ENCODE measurements around the gene TSPAN15. TPM values are rescaled to one million over a fixed set of nuclear protein-coding genes. Genes with fewer than 3 reads are reported as not detected.

The TSPAN15 gene
- total and polyA plus RNA-seq, 12 donors: 5.0 to 18.2 (median 10.6) TPM

DNA sequence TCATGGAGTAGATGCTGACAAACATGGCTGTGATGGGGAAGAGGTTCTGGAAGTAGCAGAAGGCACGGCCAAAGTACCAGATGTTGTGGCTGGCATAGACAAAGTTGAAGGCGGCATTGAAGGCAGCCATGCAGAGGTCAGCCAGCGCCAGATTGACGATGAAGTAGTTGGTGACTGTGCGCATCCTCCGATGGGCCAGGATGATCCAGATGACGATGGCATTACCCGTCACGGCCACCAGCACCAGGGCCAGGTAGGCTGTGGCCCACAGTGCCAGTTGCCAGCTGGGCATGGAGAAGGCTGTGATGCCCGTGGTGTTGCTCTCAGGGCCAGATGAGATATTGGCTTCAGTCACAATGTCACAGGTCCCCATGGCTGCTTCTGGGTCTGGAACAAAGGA is 35.3 kb upstream of the TSPAN15 start:
- intact Hi-C loops (cut with DNase I): no loop called here
- H3K9me3 ChIP-seq: no peaks in the 10 kb centered on the region
- no peak overlapping the region for H3K27ac ChIP-seq
- H3K4me3 ChIP-seq: no peak overlapping the region
- no peak for DNase-seq
- no peaks in the 10 kb centered on the region for H3K36me3 ChIP-seq
- no peaks in the 10 kb centered on the region for H3K27me3 ChIP-seq
- no peak for ATAC-seq
- WGBS, 2 donors: 94 to 95% methylated on average over 10 of the region's 10 CpGs
- H3K4me1 ChIP-seq: peaks cover 0 to 7% (median 3%) of the 10 kb centered on the region in 9 donors
- no peak for TF ChIP-seq CTCF (IDR thresholded peaks at IDR 0.05)

DNA sequence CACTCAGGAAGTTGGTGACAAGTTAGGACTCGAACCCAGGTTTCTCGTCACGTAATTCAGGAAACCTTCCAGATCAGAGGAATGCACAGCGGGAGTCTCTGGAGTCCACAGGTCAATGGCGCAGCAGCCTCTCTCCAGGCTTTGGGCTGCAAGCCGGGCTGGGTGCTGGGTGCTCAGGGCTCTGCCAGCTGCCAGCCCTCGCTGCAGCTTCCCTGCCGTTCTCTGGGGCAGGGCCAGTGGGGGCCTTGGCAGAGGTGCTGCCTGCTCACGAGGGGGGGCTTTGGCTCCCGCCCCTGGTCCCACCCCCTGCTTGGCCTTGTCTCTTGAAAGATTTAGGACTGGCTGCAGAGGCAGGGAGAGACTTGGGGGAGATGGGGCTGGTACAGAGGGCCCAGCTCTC is 34.6 kb upstream of the TSPAN15 start, which contains the start of gene TACR2:
TACR2 (minus strand) TSS at position 224 of the 400 bp plus-strand sequence. CDS start 595 bp downstream, outside the sequence.
- no peak for TF ChIP-seq CTCF (IDR thresholded peaks at IDR 0.05)
- WGBS, 2 donors: 49 to 58% methylated on average over 10 of the region's 10 CpGs
- intact Hi-C loops (cut with DNase I): no loop called here
- Histone ChIP-seq H3K27me3 (no peaks in the 10 kb centered on the region), H3K4me1 (peaks cover 0 to 10% (median 3%) of the 10 kb centered on the region in 9 donors), H3K27ac (no peak within 1 kb of the TSS), H3K4me3 (no peak within 1 kb of the TSS), H3K36me3 (no peaks in the 10 kb centered on the region), H3K9me3 (no peaks in the 10 kb centered on the region)
- ATAC-seq: peak in 4 of 8 donors; percentile 9 to 42 (median 36)
- DNase-seq: no peak

DNA sequence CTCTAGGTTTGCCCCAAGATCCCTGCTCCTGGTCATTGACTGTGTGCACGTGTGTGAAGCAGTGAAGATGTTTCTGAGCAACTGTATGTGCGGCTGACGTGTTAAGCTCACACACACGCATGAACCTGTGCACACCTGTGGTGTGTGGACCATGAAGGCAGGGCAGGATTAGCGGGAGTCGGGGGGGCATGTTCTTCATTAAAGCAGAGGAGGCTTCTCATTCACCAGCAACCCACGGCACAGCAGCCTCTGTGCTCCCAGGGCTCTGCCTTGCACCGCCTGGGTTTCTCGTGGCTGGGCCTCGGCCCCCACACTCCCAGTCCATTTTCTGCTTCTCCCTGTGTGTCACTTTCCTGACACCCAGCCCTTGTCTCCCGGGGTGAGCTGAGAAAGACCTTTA is 33.7 kb upstream of the TSPAN15 start:
- Histone ChIP-seq H3K27ac (no peak overlapping the region), H3K36me3 (no peaks in the 10 kb centered on the region), H3K4me1 (peaks cover 0 to 18% (median 5%) of the 10 kb centered on the region in 9 donors), H3K9me3 (no peaks in the 10 kb centered on the region), H3K4me3 (no peak overlapping the region), H3K27me3 (no peaks in the 10 kb centered on the region)
- WGBS, 2 donors: 88 to 94% methylated on average over 11 of the region's 11 CpGs
- TF ChIP-seq CTCF (IDR thresholded peaks at IDR 0.05): no peak
- DNase-seq: no peak
- no peak for ATAC-seq
- intact Hi-C loops (cut with DNase I): no loop called here

GRCh38 chr10:69418052-69418752 is 33.1 kb upstream of the TSPAN15 start:
- Histone ChIP-seq H3K27ac (no peak overlapping the region), H3K36me3 (no peaks in the 10 kb centered on the region), H3K4me3 (no peak overlapping the region), H3K9me3 (no peaks in the 10 kb centered on the region), H3K4me1 (peaks cover 0 to 16% (median 5%) of the 10 kb centered on the region in 9 donors), H3K27me3 (no peaks in the 10 kb centered on the region)
- DNase-seq: no peak
- intact Hi-C loops (cut with DNase I): no loop called here
- 82 to 86% methylated on average over 8 of the region's 8 CpGs for WGBS, 2 donors
- TF ChIP-seq CTCF (IDR thresholded peaks at IDR 0.05): no peak
- ATAC-seq: no peak

Data from heart right ventricle (tissue), 16 donors.